Keratinocyte (primary cell): ENCODE data around the gene DENND1A. TPM values are rescaled to one million over a fixed set of nuclear protein-coding genes. Genes with fewer than 3 reads are reported as not detected.

Experiments used
- DNase-seq: peaks from one replicate; pipeline ENCODE4 v3.0.0-alpha.2; 2011; ENCODE audit warnings: low read depth, missing footprints, low spot score
- FAIRE-seq: peaks from 2 replicates; lab custom pipeline; 2011; peaks lifted over from hg19 to GRCh38; lab: Jason Lieb, UNC
- H2AFZ ChIP-seq: 2 replicates; pipeline ENCODE4 v1.6.0; 2012; ENCODE audit warnings: low read length, control low read depth, inconsistent platforms; ENCODE audit not compliant: control insufficient read depth
- H3K27ac ChIP-seq: 2 replicates; pipeline ENCODE4 v1.5.1; 2011; ENCODE audit warnings: low read length; ENCODE audit not compliant: control insufficient read depth, insufficient read depth
- H3K27me3 ChIP-seq: 3 replicates; pipeline ENCODE4 v1.6.0; 2011; ENCODE audit warnings: low read length; ENCODE audit not compliant: control insufficient read depth, insufficient read depth; ENCODE audit errors: extremely low read depth
- H3K36me3 ChIP-seq, 2 experiments: 2 replicates in 1 of 2; 3 replicates in 1 of 2; pipeline ENCODE4 v1.5.1; 2011; ENCODE audit warnings: low read length in 2 of 2, mild to moderate bottlenecking in 1 of 2; ENCODE audit not compliant: control insufficient read depth in 2 of 2, insufficient read depth in 2 of 2; ENCODE audit errors: extremely low read depth in 1 of 2
- H3K4me1 ChIP-seq: 3 replicates; pipeline ENCODE4 v1.5.1; 2011; ENCODE audit warnings: low read length; ENCODE audit not compliant: control insufficient read depth, insufficient read depth; ENCODE audit errors: extremely low read depth
- H3K4me2 ChIP-seq: 3 replicates; pipeline ENCODE4 v1.6.0; 2011; ENCODE audit warnings: low read depth, low read length; ENCODE audit not compliant: control insufficient read depth, insufficient read depth; ENCODE audit errors: extremely low read depth
- H3K4me3 ChIP-seq, 3 experiments: fragments of 200-600 bp in 1 of 3; sonication (generic) in 1 of 3; 2 replicates in 2 of 3; 3 replicates in 1 of 3; pipeline ENCODE4 v1.5.1; 2011 to 2016; ENCODE audit warnings: low read length in 3 of 3, mild to moderate bottlenecking in 3 of 3, control low read depth in 2 of 3, inconsistent platforms in 1 of 3, low read depth in 1 of 3, mixed read lengths in 1 of 3, mixed run types in 1 of 3, moderate library complexity in 1 of 3; ENCODE audit not compliant: control insufficient read depth in 2 of 3, insufficient read depth in 2 of 3; ENCODE audit errors: extremely low read depth in 1 of 3
- H3K79me2 ChIP-seq: 2 replicates; pipeline ENCODE4 v1.6.0; 2012; ENCODE audit warnings: low read length; ENCODE audit not compliant: control insufficient read depth, insufficient read depth
- H3K9ac ChIP-seq: 3 replicates; pipeline ENCODE4 v1.6.0; 2011; ENCODE audit warnings: low read length; ENCODE audit not compliant: control insufficient read depth, insufficient read depth; ENCODE audit errors: extremely low read depth
- H3K9me1 ChIP-seq: 3 replicates; pipeline ENCODE4 v1.6.0; 2011; ENCODE audit warnings: low read length; ENCODE audit not compliant: control insufficient read depth, insufficient read depth; ENCODE audit errors: extremely low read depth
- H3K9me3 ChIP-seq: 2 replicates; pipeline ENCODE4 v1.5.1; 2012; ENCODE audit warnings: low read depth, low read length; ENCODE audit not compliant: control insufficient read depth
- H4K20me1 ChIP-seq: 3 replicates; pipeline ENCODE4 v1.6.0; 2011; ENCODE audit warnings: low read length; ENCODE audit not compliant: control insufficient read depth, insufficient read depth; ENCODE audit errors: extremely low read depth
- EZH2 ChIP-seq: IDR thresholded peaks from one replicate; pipeline ENCODE4 v1.6.1; 2012; ENCODE audit warnings: inconsistent platforms, mild to moderate bottlenecking, low read length, moderate library complexity
- dilution Hi-C: fragments of 300-500 bp; cut with MboI; formaldehyde crosslinking; loops from one replicate; pipeline ENCODE4 v1.7.0; 2020; ENCODE audit warnings: low sequenced_read_pairs; ENCODE audit not compliant: extremely low pct_ligation_motif_present
- polyA plus RNA-seq, 5 experiments: library from polyadenylated mRNA; depleted of rRNA in 3 of 5; stranded (reverse) in 3 of 5; stranded (forward) in 1 of 5; unstranded in 1 of 5; fragments of >200 nt; gene quantifications; 1 replicate in 1 of 5; 2 replicates in 3 of 5; 3 replicates in 1 of 5; pipeline versions ENCODE4 v1.2.1 to v1.2.3, GENCODE V29; 2011 to 2012; ENCODE audit warnings: missing spikeins in 2 of 5, low read depth in 1 of 5, low replicate concordance in 1 of 5
- TF ChIP-seq, protein P1 (sequence below), 3 experiments: IDR thresholded peaks in 1 of 3; conservative IDR thresholded peaks in 1 of 3; optimal IDR thresholded peaks in 1 of 3; 2 replicates in 2 of 3; 3 replicates in 1 of 3; pipeline versions ENCODE3 to v1.5.1; 2011; ENCODE audit warnings: low read length in 3 of 3, mild to moderate bottlenecking in 3 of 3, moderate library complexity in 2 of 3, control low read depth in 1 of 3, inconsistent platforms in 1 of 3; ENCODE audit not compliant: insufficient read depth in 2 of 3; ENCODE audit errors: extremely low read depth in 1 of 3

Gene DENND1A
- polyA plus RNA-seq, 1 donor (not counting 4 experiments of a cell fraction or from before 2014, with no cell fraction given) = 13.0 TPM

DNA sequence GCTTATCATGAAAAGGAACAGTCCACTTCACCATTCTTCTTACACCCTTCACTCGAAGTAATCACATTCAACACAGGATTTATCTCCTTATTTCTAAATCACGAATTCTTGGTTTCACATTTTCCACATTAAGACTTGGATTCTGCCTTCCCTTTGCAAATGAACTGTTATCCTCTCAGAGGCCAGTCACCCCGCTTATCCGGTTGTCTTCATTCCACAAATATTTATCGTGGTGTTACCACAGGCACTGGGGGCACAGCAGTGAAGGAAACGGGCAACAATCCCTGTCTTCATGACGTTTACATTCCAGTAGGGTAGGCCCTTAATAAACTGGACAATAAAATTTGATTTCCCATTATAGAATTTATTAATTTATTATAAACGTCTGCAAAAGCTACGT lies 284.2 kb downstream of the DENND1A start:
- H3K9me1 ChIP-seq = no peaks in the 10 kb centered on the region
- DNase-seq (no peak), FAIRE-seq (no peak)
- H3K36me3 ChIP-seq = peaks cover 0 to 1% of the 10 kb centered on the region in 2 experiments
- H3K27me3 ChIP-seq = no peaks in the 10 kb centered on the region
- H3K4me1 ChIP-seq = no peaks in the 10 kb centered on the region
- H3K27ac ChIP-seq = no peak overlapping the region
- no peak overlapping the region for H3K4me3 ChIP-seq
- no peak overlapping the region for H3K4me2 ChIP-seq
- no peaks in the 10 kb centered on the region for H4K20me1 ChIP-seq
- dilution Hi-C loops = no loop called here
- TF ChIP-seq EZH2 = no peak
- TF ChIP-seq, protein P1, sequence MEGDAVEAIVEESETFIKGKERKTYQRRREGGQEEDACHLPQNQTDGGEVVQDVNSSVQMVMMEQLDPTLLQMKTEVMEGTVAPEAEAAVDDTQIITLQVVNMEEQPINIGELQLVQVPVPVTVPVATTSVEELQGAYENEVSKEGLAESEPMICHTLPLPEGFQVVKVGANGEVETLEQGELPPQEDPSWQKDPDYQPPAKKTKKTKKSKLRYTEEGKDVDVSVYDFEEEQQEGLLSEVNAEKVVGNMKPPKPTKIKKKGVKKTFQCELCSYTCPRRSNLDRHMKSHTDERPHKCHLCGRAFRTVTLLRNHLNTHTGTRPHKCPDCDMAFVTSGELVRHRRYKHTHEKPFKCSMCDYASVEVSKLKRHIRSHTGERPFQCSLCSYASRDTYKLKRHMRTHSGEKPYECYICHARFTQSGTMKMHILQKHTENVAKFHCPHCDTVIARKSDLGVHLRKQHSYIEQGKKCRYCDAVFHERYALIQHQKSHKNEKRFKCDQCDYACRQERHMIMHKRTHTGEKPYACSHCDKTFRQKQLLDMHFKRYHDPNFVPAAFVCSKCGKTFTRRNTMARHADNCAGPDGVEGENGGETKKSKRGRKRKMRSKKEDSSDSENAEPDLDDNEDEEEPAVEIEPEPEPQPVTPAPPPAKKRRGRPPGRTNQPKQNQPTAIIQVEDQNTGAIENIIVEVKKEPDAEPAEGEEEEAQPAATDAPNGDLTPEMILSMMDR (optimal IDR thresholded peaks at IDR 0.05 in 1 of 3, IDR thresholded peaks at IDR 0.05 in 1 of 3, conservative IDR thresholded peaks at IDR 0.05 in 1 of 3; ENCODE audit: extremely low read depth in 1 of 3, insufficient read depth in 2 of 3, low read length in 3 of 3) = no peak
- no peak overlapping the region for H3K9ac ChIP-seq
- H3K79me2 ChIP-seq = no peaks in the 10 kb centered on the region
- H3K9me3 ChIP-seq = no peaks in the 10 kb centered on the region
- no peak overlapping the region for H2AFZ ChIP-seq

DNA sequence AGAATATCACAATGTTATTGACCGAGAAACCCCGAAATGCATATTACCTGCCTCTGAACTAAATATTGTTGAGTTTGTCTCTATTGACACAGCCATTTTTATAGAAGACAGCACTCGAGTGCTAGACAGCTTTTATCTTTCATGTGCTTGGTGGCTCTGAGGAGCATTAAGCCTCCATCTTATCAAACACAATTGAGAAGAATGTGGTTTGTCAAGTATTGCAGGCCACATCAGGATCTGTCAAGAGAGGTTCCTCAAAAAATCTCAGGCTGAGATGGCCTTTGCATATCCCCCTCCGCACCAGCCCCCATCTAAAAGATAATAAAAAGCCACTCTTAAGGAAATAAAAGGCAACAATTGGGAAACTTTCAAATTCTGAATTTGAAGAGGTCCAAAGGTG lies 284.8 kb downstream of the DENND1A start:
- H2AFZ ChIP-seq = no peak overlapping the region
- no peak for FAIRE-seq
- H3K36me3 ChIP-seq = peaks cover 0 to 1% of the 10 kb centered on the region in 2 experiments
- H3K27ac ChIP-seq = no peak overlapping the region
- no peaks in the 10 kb centered on the region for H3K27me3 ChIP-seq
- no peaks in the 10 kb centered on the region for H3K9me3 ChIP-seq
- H3K4me1 ChIP-seq = no peaks in the 10 kb centered on the region
- no peaks in the 10 kb centered on the region for H3K79me2 ChIP-seq
- no peak for TF ChIP-seq EZH2
- TF ChIP-seq, protein P1 (optimal IDR thresholded peaks at IDR 0.05 in 1 of 3, IDR thresholded peaks at IDR 0.05 in 1 of 3, conservative IDR thresholded peaks at IDR 0.05 in 1 of 3; ENCODE audit: extremely low read depth in 1 of 3, insufficient read depth in 2 of 3, low read length in 3 of 3) = no peak
- H3K4me3 ChIP-seq = no peak overlapping the region
- no peak overlapping the region for H3K9ac ChIP-seq
- dilution Hi-C loops = no loop called here
- no peak for DNase-seq
- no peaks in the 10 kb centered on the region for H3K9me1 ChIP-seq
- H4K20me1 ChIP-seq = no peaks in the 10 kb centered on the region
- H3K4me2 ChIP-seq = no peak overlapping the region
